Limb (tissue), 2 donors: Measurements from ENCODE around the gene INTS12.

Experiments
- DNase-seq, 2 donors: peaks; one replicate each; pipeline ENCODE4 v3.0.0-alpha.2; 2016; ENCODE audit errors: extremely low spot score in 2 of 2

Gene INTS12

DNA sequence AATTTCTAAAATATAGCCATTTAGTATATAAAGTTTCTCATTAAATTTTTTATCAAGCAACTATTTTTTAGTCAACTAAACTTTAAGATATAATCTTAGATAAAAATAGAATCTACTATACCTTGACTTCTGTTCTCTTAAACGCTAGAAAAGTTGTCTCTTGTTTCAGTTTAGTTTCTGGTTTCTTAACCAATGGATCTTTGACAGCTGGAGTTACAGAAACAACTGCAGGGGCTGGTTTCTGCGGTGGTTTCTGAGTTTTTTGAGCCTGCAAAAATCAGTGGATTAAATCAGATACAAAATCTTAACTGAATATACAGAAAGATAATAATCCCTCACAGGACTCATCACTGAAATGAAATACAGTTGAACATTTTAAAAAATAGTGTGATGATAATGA is 21.9 kb downstream of the INTS12 start:
- DNase-seq, result no peak

DNA sequence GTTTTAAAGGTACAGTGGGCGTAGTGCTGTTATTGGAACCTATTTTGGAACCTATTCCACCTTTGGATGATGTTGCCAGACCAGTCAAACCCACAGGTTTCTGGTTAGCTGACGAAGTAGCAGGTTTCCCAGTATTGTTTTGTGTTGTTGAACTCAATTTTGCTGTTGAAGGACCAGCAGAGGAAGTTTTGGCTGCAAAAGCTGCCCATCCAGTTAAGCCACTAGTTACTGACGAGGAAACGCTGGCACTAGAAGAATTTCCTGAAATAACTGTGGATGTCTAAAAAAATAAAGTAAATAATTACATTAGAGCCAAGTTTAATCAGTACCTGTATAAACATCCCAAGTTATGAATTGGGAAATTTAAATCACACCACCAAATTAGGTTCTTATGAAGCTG is 25.5 kb downstream of the INTS12 start:
- DNase-seq, result no peak

DNA sequence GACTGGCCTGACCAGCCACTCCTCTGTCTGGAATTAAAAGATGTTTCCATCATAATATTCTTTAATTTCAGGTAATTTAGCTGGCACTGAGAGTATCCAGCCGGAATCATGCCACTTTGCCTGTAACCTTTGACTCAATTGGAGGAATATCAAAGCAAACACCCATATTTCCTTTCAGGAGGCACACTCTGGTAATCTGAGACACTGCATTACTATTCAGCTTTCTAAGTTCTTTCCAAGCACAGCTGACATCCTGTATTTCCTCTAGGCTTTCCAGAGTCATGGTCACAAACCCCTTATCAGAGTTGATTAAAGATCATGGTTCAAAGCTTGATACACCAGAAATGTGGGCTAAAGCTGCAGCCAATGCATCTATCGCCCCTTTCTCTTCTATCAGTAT is 29.3 kb downstream of the INTS12 start:
- no peak for DNase-seq

DNA sequence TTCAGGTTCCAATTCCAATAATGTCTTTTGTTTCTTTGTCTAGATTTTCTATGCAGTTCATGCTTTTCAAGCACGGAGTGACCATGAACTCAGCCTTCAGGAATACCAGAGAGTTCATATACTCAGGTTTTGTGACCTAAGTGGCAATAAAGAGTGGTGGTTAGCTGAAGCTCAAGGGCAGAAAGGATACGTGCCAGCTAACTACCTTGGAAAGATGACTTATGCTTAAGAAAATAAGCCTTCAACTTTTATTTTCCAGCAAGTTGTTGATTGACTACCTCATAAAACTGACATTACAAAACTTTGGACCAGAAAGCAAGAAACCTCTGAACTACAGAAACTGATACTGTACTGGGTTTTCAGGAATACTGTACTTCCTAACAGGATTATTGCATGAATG is 30.8 kb downstream of the INTS12 start:
- no peak for DNase-seq

DNA sequence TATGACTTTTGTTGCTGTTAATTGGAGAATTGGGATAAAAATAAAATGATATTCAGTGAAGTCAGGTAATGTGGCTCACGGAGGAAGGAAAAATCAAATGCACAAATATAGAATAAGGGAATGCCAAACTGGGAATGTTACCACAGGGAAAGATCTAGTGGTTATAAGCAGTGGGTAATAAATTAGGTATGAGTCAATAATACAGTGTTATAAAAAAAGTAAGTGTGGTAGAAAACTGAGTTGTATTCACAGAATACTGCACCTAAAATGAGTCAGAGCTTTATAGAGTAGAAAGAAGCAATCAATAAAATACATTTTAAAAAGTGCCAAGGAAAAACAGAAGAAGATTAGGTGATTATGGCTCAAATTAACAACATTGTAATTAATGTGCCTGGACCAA is 34.5 kb downstream of the INTS12 start:
- DNase-seq, result no peak

DNA sequence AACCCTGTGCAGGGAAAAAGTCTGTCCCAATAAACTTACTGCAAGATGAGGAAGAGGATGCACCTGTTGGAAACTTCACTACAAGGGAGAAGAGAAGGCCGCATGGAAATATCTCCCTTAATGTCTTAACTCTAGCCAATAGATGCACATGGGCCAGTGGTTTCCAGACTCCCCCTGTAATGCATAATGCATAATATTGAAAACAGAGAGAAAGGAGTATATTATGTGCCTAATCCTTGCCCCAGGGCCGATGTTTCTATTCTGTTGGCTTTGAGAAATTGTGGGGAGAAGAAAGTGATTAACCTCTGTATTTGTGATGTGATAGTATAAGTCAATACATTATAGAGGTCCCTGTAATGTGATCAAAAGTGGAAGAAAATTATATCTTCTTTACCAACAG is 37.2 kb downstream of the INTS12 start:
- DNase-seq, result no peak

DNA sequence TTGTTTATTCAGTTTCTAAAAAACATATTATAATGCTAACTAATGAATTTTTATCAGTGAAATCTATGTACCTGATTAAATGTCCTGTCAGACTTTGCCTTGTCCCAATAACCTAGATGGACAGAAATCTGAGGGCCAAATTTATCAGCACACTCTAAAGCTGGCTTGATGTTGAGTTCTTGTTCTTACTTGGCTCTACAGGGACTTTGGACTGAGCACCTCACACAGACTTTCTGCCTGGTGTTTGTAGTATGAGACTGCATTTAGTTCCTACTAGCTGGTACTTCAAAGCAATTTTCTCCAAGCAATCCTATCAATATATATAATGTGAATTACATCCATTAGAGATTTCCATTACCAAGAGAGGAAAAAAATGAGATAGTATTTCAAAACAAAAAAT is 37.8 kb downstream of the INTS12 start:
- DNase-seq, result no peak

DNA sequence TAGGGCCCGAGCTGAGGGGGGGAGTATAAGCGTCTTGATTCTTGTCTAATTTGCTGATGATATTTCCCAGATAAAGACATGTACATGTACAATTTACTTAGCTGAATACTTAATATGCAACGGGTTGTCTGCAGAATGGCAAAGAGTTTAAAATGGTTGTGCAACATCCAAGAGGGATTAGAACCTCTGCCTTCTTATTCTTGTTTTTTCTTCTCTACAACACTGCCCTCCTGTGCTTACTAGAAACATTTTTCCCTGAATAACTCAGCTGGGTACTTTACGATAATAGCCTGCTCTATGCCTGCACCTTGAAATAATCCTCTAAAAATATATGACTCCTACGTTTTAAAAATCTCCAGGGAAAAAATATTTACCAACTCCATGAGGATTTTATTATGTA is 41.8 kb downstream of the INTS12 start:
- no peak for DNase-seq

DNA sequence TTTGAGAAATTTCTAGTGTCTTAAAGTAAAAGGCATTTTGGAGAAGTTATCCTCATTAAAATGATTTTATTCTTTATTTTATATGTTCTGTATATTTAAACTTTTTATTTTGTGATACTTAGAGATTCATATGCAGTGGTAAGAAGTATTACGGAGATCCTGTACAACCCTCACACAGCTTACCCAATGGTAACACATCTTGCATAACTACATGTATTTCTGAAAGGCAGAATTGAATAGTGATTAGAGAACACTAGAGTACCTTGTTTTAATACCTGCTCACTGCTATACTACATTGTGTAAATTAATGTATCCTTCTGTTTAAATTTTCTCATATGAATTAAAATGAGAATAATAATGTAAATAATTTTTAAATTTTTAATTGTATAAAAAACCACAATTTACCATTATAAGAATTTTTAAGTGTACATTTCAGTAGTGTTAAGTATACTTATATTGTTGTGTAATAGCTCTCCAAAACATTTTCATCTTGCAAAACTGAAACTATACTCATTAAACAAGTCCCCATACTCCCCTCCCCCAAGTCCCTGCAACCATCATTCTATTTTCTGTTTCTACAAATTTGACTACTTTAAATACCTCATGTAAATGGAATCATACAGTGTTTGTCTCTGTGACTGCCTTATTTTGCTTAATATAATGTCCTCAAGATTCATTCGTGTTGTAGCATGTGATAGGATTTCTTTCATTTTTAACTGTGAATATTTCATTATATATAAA is 45.4 kb downstream of the INTS12 start:
- DNase-seq, result no peak

DNA sequence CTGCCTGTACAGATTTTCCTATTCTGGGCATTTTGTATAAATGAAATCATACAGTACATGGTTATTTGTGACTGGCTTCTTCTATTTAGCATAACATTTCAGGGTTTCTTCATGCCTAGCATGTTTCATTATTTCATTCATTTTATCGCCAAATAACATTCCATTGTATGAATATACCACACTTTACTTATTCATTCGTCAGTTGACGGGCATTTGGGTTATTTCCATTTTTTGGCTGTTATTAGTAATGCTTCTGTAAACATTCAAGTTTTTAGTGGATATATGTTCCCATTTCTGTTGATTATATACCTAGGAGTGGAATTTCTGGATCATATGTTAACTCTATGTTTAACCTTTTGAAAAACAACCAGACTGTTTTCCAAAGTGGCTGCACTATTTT is 47.5 kb downstream of the INTS12 start:
- no peak for DNase-seq

DNA sequence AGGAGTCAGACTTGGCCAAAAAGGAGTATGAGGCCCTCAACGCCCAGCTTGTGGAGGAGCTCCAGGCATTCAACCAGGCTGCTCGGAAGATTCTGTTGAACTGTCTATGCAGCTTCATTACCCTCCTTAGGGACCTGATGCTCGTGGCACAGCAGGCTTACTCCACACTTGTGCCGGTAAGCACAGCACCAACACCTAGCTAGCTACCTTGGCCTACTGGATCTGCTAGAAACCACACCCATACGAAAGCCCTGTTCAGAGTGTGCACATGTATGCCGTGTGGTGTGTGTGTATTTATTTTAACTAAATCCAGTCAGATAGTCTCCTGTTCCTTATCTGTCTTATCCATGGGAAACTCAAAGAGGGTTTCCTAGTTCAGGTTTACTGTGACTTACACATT is 49.3 kb downstream of the INTS12 start:
- DNase-seq, result no peak

DNA sequence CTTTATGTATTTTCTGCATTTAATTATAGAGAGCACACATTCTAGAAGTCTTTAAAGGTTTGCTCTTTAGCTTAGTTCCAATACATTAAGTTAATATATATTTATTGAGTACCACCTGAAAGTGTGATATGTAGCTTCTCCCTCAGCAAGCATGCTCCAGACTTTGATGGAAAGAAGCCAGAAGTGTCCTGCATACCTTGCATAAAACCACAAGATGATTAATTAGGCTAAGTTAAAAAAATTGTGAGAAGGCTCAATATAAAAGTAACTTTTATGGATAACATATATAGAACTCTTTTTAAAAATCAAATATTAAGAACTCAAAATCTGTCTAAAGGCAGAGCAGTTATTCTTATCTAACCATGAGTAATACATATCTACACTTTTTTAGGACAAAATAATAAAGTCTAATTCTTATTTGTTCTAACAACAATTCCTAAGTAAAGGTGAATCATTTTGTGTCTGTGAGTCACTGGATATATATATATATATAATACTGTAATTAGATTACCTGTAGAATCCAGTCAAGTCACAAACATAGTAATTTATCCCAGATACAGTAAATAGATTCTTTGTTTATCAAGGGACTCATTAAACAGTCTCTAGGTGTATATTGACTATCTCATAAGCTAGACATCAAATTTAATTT is 51.2 kb downstream of the INTS12 start:
- no peak for DNase-seq

DNA sequence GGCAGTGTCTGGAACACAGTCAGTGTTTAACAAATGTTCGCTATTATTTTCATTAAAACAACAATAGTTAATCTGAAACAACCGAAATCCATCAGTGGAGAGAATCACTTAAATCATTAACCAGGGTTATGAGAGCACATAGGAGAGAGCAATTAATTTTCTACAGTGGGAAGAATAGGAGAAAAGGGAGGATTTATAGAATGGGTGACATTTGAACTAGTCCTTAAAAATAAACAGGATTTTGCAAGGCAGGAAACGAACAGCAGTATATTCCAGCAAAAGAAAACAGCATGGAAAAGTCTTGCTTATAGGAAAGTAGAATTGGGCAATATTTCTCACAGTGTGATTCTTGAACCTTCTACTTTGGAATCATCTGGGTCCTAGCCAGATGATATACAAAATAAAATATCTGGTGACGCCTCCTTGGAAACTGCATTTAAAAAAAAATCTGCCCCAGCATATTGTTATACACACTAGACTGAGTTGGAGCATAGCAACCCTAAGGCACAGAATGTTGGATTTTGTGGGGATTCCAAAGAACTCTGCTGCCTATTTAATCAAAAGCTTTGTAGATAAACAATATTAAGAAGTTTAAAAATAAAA is 56.1 kb downstream of the INTS12 start:
- no peak for DNase-seq

DNA sequence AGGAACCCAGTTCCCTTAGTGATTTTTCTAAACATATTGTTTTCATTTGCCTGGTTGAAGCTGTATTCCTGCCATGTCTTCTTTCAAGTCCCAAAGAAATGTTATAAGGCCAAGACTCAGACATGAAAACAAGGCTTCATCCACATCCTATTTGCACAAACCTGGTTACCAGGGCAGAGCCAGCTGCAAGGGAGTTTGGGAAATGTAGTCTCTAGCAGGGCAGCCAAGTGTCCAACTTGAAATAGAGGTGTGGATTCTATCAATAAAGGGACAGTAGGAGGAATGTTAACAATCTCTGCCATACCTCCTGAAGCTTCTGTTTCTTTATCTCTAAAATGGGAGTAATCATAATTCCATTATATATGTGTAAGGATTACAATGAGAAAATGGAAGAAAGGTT is 56.6 kb downstream of the INTS12 start:
- DNase-seq, result no peak

DNA sequence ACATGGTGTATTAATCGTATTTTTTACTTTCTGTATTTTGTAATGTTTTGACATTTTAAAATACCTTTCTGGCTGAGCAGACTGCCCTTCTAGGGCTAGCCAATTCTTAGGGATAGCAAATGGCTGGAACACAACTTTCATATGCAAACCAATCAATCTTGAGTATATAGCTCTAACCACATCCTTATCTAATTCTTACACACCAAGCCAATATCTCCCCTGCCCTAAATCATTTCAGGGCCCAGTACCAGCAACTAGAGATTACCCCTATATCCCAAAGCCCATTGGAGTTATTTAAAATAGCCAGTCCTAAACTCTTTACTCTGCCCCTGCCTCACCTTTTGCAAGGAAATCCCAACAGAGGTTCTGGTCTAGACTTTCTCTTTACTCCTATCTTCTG is 58.3 kb downstream of the INTS12 start:
- no peak for DNase-seq

DNA sequence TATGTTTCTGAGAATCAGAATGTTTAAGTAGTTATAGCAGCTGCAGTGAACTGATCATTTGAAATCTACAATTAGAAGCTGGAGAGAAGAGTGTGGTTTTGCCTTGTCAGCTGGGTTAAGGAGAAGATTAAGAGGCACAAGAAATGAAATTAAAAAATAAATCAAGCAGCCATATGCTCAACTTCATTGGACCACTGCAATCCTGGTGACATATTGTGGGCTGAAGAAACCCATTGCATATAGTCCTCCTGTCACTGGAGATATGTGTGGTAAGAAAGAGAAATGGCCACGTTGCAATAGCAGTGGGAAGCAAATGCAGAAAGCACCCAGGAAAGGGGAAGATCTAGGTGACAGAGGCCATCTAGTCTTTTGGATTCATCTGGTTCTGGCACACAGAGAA is 63.0 kb downstream of the INTS12 start:
- DNase-seq, result no peak

DNA sequence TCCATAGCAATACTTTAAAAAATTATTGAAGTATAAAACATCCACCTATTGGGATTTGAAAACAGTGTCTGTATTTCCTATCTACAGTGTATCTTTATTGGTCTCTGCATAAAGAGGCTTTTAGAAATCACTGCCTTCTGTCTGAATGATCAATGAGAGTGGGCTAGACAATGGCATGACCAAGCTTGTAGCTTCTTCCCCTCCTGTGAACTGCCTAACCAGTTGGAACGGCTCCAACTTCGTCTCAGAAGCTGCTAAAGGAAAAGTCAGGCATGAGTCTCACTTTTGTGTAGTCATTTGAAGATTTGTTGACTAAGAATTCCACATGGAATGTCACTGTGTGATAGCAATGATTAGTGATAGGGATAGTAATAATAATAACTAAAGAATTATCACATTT is 64.2 kb downstream of the INTS12 start:
- DNase-seq, result no peak

DNA sequence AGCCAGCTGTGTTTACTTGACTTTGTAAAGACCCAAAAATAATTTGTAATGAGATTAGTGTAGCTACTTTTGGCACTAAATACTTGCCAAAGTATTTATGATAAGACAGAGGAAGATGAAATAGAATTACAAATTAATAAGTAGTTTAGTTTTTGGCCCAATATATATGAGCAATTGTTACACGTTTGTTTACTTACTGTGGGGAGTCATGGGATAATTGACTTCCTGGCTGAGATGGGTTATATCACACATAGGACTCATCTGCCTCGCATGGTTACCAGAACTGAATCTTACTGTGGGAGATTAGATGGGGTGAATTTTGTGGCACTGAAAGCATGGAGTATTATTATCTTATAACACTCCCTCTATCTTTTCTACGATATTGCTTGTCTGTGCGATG is 66.6 kb downstream of the INTS12 start:
- no peak for DNase-seq

DNA sequence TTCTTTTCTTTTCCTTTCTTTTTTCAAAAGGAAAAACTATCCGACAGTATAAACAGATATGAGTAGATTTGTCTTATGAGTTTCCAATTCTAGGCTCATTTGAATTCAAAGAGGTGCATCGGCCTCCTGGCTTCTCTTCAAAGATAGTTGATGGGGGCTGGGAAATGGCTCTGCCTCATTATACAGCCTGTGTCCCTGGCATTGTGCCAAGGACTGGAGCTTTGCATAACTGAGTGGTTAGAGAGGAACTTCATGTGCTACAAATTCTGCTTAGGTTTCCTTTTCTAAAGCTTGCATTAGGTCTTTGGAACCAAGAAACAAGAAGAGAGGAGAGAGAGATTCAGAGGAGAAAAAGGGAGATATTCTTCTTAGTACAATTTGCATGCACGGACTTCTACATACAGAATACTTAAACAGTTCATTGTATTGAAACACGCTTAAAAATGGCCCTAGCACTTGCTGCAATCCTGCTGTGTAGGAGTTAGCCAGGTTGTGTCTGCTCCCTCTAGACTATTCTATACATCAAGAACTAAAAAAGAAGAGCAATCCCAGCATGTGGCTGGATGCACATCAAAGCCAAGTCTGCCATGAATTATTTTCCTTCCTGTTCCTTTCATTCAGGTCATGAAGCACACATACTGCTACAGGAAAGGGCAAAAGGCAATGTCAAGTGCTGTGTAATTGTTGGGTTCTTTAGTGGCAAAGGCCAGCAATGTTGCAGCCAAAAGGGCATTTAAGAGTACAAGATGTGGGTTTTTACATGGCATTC is 70.9 kb downstream of the INTS12 start:
- DNase-seq, result peak in 1 of 2 donors; percentile 51

DNA sequence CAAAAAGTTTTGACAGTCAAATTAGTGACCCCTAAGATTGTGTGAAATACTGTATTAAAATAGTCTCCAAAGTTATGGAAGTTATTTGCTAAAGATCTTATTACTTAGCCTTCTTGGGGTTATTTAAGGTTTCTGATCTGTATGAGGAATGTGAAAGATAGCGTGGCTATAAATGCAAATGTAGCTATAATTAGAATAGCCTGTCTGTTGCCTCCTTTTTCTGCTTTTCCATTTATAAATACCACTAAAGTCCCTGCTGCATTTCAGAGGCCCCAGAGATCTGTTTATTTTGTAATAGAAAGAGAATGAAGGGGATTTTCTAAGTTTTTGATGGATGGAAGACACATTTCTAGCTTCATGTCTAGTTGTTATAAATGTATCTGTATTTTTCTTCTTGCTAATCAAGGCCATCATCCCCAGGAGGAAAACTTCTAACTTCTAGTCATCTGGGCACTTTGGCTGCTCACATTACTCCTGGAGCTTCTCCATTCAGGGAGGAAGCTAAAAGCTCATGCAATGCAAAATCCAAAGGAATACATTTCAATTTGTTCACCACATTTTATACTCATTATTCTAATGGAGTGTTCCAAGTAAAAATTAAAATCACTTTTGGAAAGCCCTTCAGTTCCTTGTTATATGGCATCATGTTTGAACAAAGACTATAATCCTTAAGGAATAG is 73.9 kb downstream of the INTS12 start:
- DNase-seq, result no peak

DNA sequence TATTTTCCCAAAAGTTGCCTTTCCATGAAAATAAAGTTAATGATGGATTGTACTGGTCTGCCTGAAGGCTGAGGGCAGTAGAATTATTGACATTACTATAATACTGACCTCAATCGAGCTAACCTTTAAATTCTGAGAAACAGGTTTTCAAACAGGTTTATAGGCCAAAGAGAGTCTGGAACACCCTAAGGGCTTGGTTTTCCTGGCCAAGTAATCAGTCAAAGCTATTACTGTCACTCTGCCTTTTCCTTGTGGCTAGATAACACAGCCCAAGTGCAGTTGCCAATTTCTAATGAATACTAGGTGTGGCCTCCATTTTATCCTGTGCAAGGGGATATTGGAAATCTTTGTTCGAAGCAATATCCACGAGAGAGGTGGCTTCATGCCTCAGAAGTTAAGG is 75.2 kb downstream of the INTS12 start:
- no peak for DNase-seq
